IMR-90 (cell line): ENCODE measurements around the gene LANCL3. TPM values are rescaled to one million over a fixed set of nuclear protein-coding genes. Genes with fewer than 3 reads are reported as not detected.

ENCODE experiments used
- ATAC-seq: fragments of 200-7000 bp; cut with Tn5 transposase; 2 replicates; pipeline ENCODE4 v1.9.1; 2020; ENCODE audit warnings: low read depth, mild to moderate bottlenecking, moderate library complexity
- BruUV-seq: library from RNA; stranded (reverse); fragments of 400-500 nt; replicated peaks from 2 replicates; lab custom pipeline; 2021; lab: Mats Ljungman, UMichigan
- CTCF ChIA-PET: fragments of 300-600 bp; formaldehyde crosslinking; extraction: SDS; loops from one replicate; lab custom pipeline; 2021; ENCODE audit warnings: antibody characterized with exemption; lab: Yijun Ruan, JAX
- POLR2A ChIA-PET: fragments of 300-600 bp; sonication (Branson Sonifier 250); formaldehyde crosslinking; loops from one replicate; lab custom pipeline; 2022; ENCODE audit warnings: antibody characterized with exemption; ENCODE audit not compliant: unreplicated experiment; lab: Charles Lee
- DNase-seq: peaks from one replicate; pipeline ENCODE4 v3.0.0; 2013
- H2AFZ ChIP-seq: replicated peaks from 2 replicates; pipeline ENCODE3; 2013; ENCODE audit warnings: low read length, mild to moderate bottlenecking; ENCODE audit not compliant: poor library complexity
- H2AK5ac ChIP-seq: 2 replicates; pipeline ENCODE4 v1.6.1; 2013; ENCODE audit warnings: low read depth, low read length, inconsistent platforms
- H2AK9ac ChIP-seq: replicated peaks from 2 replicates; pipeline ENCODE3; 2013; ENCODE audit warnings: mild to moderate bottlenecking, low read depth, low read length, moderate library complexity; ENCODE audit not compliant: poor library complexity
- H2BK120ac ChIP-seq: 2 replicates; pipeline ENCODE4 v1.6.1; 2013; ENCODE audit warnings: low read depth, low read length, inconsistent platforms
- H2BK15ac ChIP-seq: 3 replicates; pipeline ENCODE4 v1.6.1; 2013; ENCODE audit warnings: low read depth, low read length, inconsistent platforms
- H2BK20ac ChIP-seq: 2 replicates; pipeline ENCODE4 v1.6.1; 2013; ENCODE audit warnings: low read depth, mild to moderate bottlenecking, inconsistent platforms, low read length, moderate library complexity
- H2BK5ac ChIP-seq: 2 replicates; pipeline ENCODE4 v1.6.1; 2013; ENCODE audit warnings: mild to moderate bottlenecking, low read depth, low read length, inconsistent platforms; ENCODE audit not compliant: poor library complexity, severe bottlenecking
- H3K14ac ChIP-seq: replicated peaks from 2 replicates; pipeline ENCODE4 v1.6.1; 2013; ENCODE audit warnings: low read depth, low read length, inconsistent platforms
- H3K18ac ChIP-seq: 2 replicates; pipeline ENCODE4 v1.6.1; 2013; ENCODE audit warnings: low read depth, low read length, control low read depth
- H3K23ac ChIP-seq: 2 replicates; pipeline ENCODE4 v1.6.1; 2013; ENCODE audit warnings: low read depth, low read length, inconsistent platforms
- H3K27ac ChIP-seq: 2 replicates; pipeline ENCODE4 v1.5.1; 2013; ENCODE audit warnings: mild to moderate bottlenecking, control low read depth, low read length; ENCODE audit not compliant: insufficient read depth
- H3K27me3 ChIP-seq: 2 replicates; pipeline ENCODE4 v1.6.1; 2013; ENCODE audit warnings: low read length; ENCODE audit not compliant: control insufficient read depth, insufficient read depth
- H3K36me3 ChIP-seq: 2 replicates; pipeline ENCODE4 v1.6.1; 2013; ENCODE audit warnings: low read length, mixed read lengths; ENCODE audit not compliant: control insufficient read depth, insufficient read depth
- H3K4ac ChIP-seq: 2 replicates; pipeline ENCODE4 v1.6.1; 2013; ENCODE audit warnings: low read depth, low read length, inconsistent platforms
- H3K4me1 ChIP-seq: 2 replicates; pipeline ENCODE4 v1.6.1; 2013; ENCODE audit warnings: low read length, mixed read lengths; ENCODE audit not compliant: control insufficient read depth, insufficient read depth
- H3K4me2 ChIP-seq: 2 replicates; pipeline ENCODE4 v1.6.1; 2013; ENCODE audit warnings: low read depth, mild to moderate bottlenecking, control low read depth, low read length, moderate library complexity
- H3K4me3 ChIP-seq: 2 replicates; pipeline ENCODE4 v1.5.1; 2013; ENCODE audit warnings: low read depth, mild to moderate bottlenecking, control low read depth, low read length, moderate library complexity; ENCODE audit not compliant: insufficient read depth
- H3K56ac ChIP-seq: 2 replicates; pipeline ENCODE4 v1.6.1; 2013; ENCODE audit warnings: low read length, inconsistent platforms; ENCODE audit not compliant: insufficient read depth; ENCODE audit errors: extremely low read depth
- H3K79me1 ChIP-seq, 2 experiments: 2 replicates each; pipeline ENCODE4 v1.6.1; 2013; ENCODE audit warnings: low read length in 2 of 2, inconsistent platforms in 1 of 2, low read depth in 1 of 2
- H3K9ac ChIP-seq: 2 replicates; pipeline ENCODE4 v1.6.1; 2013; ENCODE audit warnings: low read depth, low read length, control low read depth
- H3K9me1 ChIP-seq: 2 replicates; pipeline ENCODE4 v1.6.1; 2013; ENCODE audit warnings: low read length, inconsistent platforms; ENCODE audit not compliant: insufficient read depth
- H3K9me3 ChIP-seq: 2 replicates; pipeline ENCODE4 v1.6.1; 2013; ENCODE audit warnings: low read length; ENCODE audit not compliant: control insufficient read depth, insufficient read depth
- H4K20me1 ChIP-seq: 2 replicates; pipeline ENCODE4 v1.6.1; 2013; ENCODE audit warnings: low read length, inconsistent platforms; ENCODE audit not compliant: insufficient read depth
- H4K5ac ChIP-seq: 2 replicates; pipeline ENCODE4 v1.6.1; 2013; ENCODE audit warnings: mild to moderate bottlenecking, low read depth, low read length, control low read depth
- H4K8ac ChIP-seq, 2 experiments: 2 replicates each; pipeline ENCODE4 v1.6.1; 2013; ENCODE audit warnings: low read depth in 2 of 2, low read length in 2 of 2, control low read depth in 1 of 2, inconsistent platforms in 1 of 2
- H4K91ac ChIP-seq: 2 replicates; pipeline ENCODE4 v1.6.1; 2013; ENCODE audit warnings: low read depth, low read length, inconsistent platforms; ENCODE audit not compliant: insufficient read depth
- BHLHE40 ChIP-seq: fragments of 150-350 bp; IDR thresholded peaks from 2 replicates; pipeline ENCODE4 v1.6.1; 2016; ENCODE audit warnings: mild to moderate bottlenecking, low read depth, low read length
- MAFK ChIP-seq: IDR thresholded peaks from 2 replicates; pipeline ENCODE4 v1.6.1; 2012; ENCODE audit warnings: low read depth, low read length, improper control_type of control experiment
- NFE2L2 ChIP-seq: fragments of 150-350 bp; IDR thresholded peaks from 2 replicates; pipeline ENCODE4 v1.6.1; 2016; ENCODE audit warnings: low read depth, mild to moderate bottlenecking, low read length
- WGBS, 2 experiments: methylation state at CpG; one replicate each; pipeline versions ENCODE4 v1.1.5 to v1.1.7; 2013; ENCODE audit warnings: missing lambda C conversion rate in 2 of 2; ENCODE audit not compliant: insufficient read length in 1 of 2; ENCODE audit errors: extremely low coverage in 2 of 2; 5-methylcytosine and 5-hydroxymethylcytosine counted together
- dilution Hi-C: fragments of 300-500 bp; cut with HindIII; formaldehyde crosslinking; loops from one replicate; pipeline ENCODE4 v1.14.3; 2018; ENCODE audit warnings: low sequenced_read_pairs; ENCODE audit not compliant: unreplicated experiment
- in situ Hi-C: fragments of 300-500 bp; cut with MboI; formaldehyde crosslinking; loops from 3 replicates; pipeline ENCODE4 v1.14.3; 2019; ENCODE audit warnings: low sequenced_read_pairs, inconsistent platforms, mixed read lengths
- intact Hi-C: fragments of 100-400 bp; cut with micrococcal nuclease; formaldehyde crosslinking; loops from 2 replicates; pipeline ENCODE4 v1.10.0; 2022
- polyA plus RNA-seq, 3 experiments: library from polyadenylated mRNA; depleted of rRNA; stranded (reverse); fragments of >200 nt; gene quantifications; 2 replicates each; pipeline ENCODE4 v1.2.3, GENCODE V29; 2012; ENCODE audit warnings: low replicate concordance in 1 of 3
- total RNA-seq: library from RNA; depleted of rRNA; stranded (reverse); fragments of >200 nt; gene quantifications from 2 replicates; pipeline ENCODE4 v1.2.3, GENCODE V29; 2012
- TF ChIP-seq, protein P1 (sequence below): conservative IDR thresholded peaks from 2 replicates; pipeline ENCODE4 v1.5.1; 2012; ENCODE audit warnings: mild to moderate bottlenecking, low read depth, low read length, improper control_type of control experiment

The LANCL3 gene
- total and polyA plus RNA-seq, 2 of the 4 experiments (the other 2 are of a cell fraction), result not detected

- no peak for TF ChIP-seq MAFK
- TF ChIP-seq BHLHE40, result no peak
These were observed 114.2 kb downstream of the LANCL3 start, which contains the start of gene XK (continued) for GRCh38 chrX:37685381-37686359.

DNA sequence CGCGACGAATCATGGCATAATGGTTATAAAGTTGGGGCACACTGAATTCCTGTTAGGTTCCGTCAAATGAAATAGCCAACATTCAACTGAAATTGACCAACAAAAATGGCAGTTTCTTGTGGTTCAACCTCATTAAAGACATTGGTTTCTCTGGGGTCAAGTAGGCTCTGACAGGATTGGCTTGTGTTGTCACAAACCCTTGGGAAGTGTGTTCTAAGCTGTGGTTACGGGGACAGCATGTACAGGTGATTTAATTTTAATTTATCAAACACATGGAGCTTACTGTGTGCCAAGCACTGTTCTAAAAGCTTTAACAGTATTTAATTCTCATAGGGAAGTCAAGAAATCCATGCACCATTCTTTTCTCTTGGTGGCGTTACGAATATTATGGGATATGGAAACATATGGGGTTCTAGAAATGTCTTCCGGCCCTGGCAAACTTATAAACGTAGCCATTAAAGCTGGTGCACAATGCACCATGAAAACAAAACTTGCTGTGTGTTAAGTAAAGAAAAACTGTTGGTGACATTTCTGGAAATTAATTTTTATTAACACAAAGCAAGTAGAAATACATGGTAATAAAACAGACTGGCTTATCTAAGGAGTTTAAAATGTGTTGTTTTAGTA is 115.0 kb downstream of the LANCL3 start:
- Histone ChIP-seq H3K56ac (no peak overlapping the region), H3K23ac (no peak overlapping the region), H4K5ac (no peak overlapping the region), H4K20me1 (no peaks in the 10 kb centered on the region), H4K91ac (no peak overlapping the region), H3K79me1 (no peaks in the 10 kb centered on the region), H3K27ac (no peak overlapping the region), H3K14ac (no peak overlapping the region), H2BK120ac (no peak overlapping the region), H2BK20ac (no peak overlapping the region), H3K18ac (no peak overlapping the region), H2BK5ac (no peak overlapping the region), H3K4me2 (peak overlapping the region; percentile 78; the same call in 1 of the 2 replicates), H2BK15ac (no peak overlapping the region), H3K36me3 (no peaks in the 10 kb centered on the region), H4K8ac (no peak overlapping the region), H2AK9ac (no peak overlapping the region), H3K4me1 (no peaks in the 10 kb centered on the region), H3K9me3 (no peaks in the 10 kb centered on the region), H2AK5ac (no peak overlapping the region), H3K9ac (no peak overlapping the region), H3K9me1 (no peaks in the 10 kb centered on the region), H2AFZ (no peak overlapping the region), H3K4me3 (no peak overlapping the region), H3K27me3 (peaks cover 2% of the 10 kb centered on the region; the same call in 1 of the 2 replicates), H3K4ac (no peak overlapping the region)
- 78% methylated on average over 4 of the region's 9 CpGs; no CpG with 5 or more reads in 1 of the 2 experiments for WGBS, 2 experiments
- no TSS peak for BruUV-seq
- DNase-seq, result no peak
- intact Hi-C loops, result no loop called here
- POLR2A ChIA-PET, result no interaction called here
- dilution Hi-C loops, result no loop called here
- ATAC-seq, result no peak
- CTCF ChIA-PET, result no interaction called here
- TF ChIP-seq, protein P1, sequence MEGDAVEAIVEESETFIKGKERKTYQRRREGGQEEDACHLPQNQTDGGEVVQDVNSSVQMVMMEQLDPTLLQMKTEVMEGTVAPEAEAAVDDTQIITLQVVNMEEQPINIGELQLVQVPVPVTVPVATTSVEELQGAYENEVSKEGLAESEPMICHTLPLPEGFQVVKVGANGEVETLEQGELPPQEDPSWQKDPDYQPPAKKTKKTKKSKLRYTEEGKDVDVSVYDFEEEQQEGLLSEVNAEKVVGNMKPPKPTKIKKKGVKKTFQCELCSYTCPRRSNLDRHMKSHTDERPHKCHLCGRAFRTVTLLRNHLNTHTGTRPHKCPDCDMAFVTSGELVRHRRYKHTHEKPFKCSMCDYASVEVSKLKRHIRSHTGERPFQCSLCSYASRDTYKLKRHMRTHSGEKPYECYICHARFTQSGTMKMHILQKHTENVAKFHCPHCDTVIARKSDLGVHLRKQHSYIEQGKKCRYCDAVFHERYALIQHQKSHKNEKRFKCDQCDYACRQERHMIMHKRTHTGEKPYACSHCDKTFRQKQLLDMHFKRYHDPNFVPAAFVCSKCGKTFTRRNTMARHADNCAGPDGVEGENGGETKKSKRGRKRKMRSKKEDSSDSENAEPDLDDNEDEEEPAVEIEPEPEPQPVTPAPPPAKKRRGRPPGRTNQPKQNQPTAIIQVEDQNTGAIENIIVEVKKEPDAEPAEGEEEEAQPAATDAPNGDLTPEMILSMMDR, result no peak
- TF ChIP-seq NFE2L2, result no peak
- in situ Hi-C loops, result no loop called here
